SU-DHL-6 (cell line): ENCODE results near the gene DGUOK.

Source experiments
- H2AFZ ChIP-seq: fragments of 200-600 bp; sonication (generic); 2 replicates; pipeline ENCODE4 v1.6.1; 2014; ENCODE audit warnings: low read depth, mild to moderate bottlenecking, moderate library complexity, mixed read lengths, antibody characterized with exemption, low read length; ENCODE audit not compliant: severe bottlenecking
- H3F3A ChIP-seq: fragments of 200-600 bp; shearing (Covaris generic); 2 replicates; pipeline ENCODE4 v1.6.0; 2016; ENCODE audit warnings: antibody characterized with exemption, mild to moderate bottlenecking; ENCODE audit not compliant: insufficient read depth
- H3K27ac ChIP-seq: fragments of 200-600 bp; sonication (generic); 2 replicates; pipeline ENCODE4 v1.5.1; 2016; ENCODE audit warnings: low read depth, mild to moderate bottlenecking, low read length, moderate library complexity, mixed read lengths
- H3K27me3 ChIP-seq: fragments of 200-600 bp; sonication (generic), shearing (Covaris generic); 2 replicates; pipeline ENCODE4 v1.6.0; 2014; ENCODE audit warnings: mild to moderate bottlenecking, low read length
- H3K36me3 ChIP-seq: fragments of 200-600 bp; sonication (generic); 2 replicates; pipeline ENCODE4 v1.6.1; 2014; ENCODE audit warnings: mild to moderate bottlenecking, low read length, mixed read lengths
- H3K4me2 ChIP-seq: fragments of 300-600, 200-600 bp; shearing (Covaris generic), sonication (generic); 2 replicates; pipeline ENCODE4 v1.6.0; 2014; ENCODE audit warnings: low read length, low read depth, mild to moderate bottlenecking; ENCODE audit not compliant: poor library complexity, severe bottlenecking
- H3K4me3 ChIP-seq: fragments of 200-600 bp; sonication (generic); 2 replicates; pipeline ENCODE4 v1.5.1; 2014; ENCODE audit warnings: antibody characterized with exemption, low read length, mild to moderate bottlenecking, mixed read lengths; ENCODE audit not compliant: insufficient read depth, poor library complexity, severe bottlenecking
- H3K79me2 ChIP-seq: fragments of 200-600 bp; sonication (generic); 2 replicates; pipeline ENCODE4 v1.6.1; 2014; ENCODE audit warnings: mild to moderate bottlenecking, low read length, moderate library complexity; ENCODE audit not compliant: insufficient read depth
- H3K9ac ChIP-seq: fragments of 200-600 bp; sonication (generic); 2 replicates; pipeline ENCODE4 v1.7.0; 2014; ENCODE audit warnings: mild to moderate bottlenecking, low read length
- H3K9me2 ChIP-seq: fragments of 200-600 bp; sonication (generic); replicated peaks from 2 replicates; pipeline ENCODE4 v1.6.1; 2014; ENCODE audit warnings: low read length; ENCODE audit not compliant: insufficient read depth
- H3K9me3 ChIP-seq: fragments of 200-600 bp; sonication (generic); 2 replicates; pipeline ENCODE4 v1.6.1; 2014; ENCODE audit warnings: low read length, mixed read lengths; ENCODE audit not compliant: insufficient read depth
- H4K20me1 ChIP-seq: fragments of 200-600 bp; sonication (generic); 2 replicates; pipeline ENCODE4 v1.6.1; 2014; ENCODE audit warnings: low read depth, mild to moderate bottlenecking, antibody characterized with exemption, low read length, moderate library complexity, mixed read lengths
- EZH2phosphoT487 ChIP-seq: fragments of 200-600 bp; sonication (generic), shearing (Covaris generic); conservative IDR thresholded peaks from 2 replicates; pipeline ENCODE4 v1.6.1; 2018; ENCODE audit warnings: mild to moderate bottlenecking, antibody characterized with exemption, low read length, moderate library complexity, mixed read lengths
- TF ChIP-seq, protein P1 (sequence below): fragments of 200-600 bp; sonication (generic); IDR thresholded peaks from one replicate; pipeline ENCODE4 v1.5.1; 2017; ENCODE audit warnings: antibody characterized with exemption, mild to moderate bottlenecking, low read length, moderate library complexity; ENCODE audit not compliant: insufficient read depth, poor library complexity, severe bottlenecking

The DGUOK gene

GRCh38 chr2:74001121-74001520, 74.4 kb downstream of the DGUOK start:
- no peak overlapping the region for H3K9ac ChIP-seq
- no peak overlapping the region for H2AFZ ChIP-seq
- H3K27ac ChIP-seq, result no peak overlapping the region
- peaks cover 8% of the 10 kb centered on the region; the same call in 1 of the 2 replicates for H4K20me1 ChIP-seq
- no peaks in the 10 kb centered on the region for H3K9me3 ChIP-seq
- peaks cover 90% of the 10 kb centered on the region for H3K79me2 ChIP-seq
- no peaks in the 10 kb centered on the region for H3K9me2 ChIP-seq
- no peaks in the 10 kb centered on the region for H3K36me3 ChIP-seq
- TF ChIP-seq, protein P1, sequence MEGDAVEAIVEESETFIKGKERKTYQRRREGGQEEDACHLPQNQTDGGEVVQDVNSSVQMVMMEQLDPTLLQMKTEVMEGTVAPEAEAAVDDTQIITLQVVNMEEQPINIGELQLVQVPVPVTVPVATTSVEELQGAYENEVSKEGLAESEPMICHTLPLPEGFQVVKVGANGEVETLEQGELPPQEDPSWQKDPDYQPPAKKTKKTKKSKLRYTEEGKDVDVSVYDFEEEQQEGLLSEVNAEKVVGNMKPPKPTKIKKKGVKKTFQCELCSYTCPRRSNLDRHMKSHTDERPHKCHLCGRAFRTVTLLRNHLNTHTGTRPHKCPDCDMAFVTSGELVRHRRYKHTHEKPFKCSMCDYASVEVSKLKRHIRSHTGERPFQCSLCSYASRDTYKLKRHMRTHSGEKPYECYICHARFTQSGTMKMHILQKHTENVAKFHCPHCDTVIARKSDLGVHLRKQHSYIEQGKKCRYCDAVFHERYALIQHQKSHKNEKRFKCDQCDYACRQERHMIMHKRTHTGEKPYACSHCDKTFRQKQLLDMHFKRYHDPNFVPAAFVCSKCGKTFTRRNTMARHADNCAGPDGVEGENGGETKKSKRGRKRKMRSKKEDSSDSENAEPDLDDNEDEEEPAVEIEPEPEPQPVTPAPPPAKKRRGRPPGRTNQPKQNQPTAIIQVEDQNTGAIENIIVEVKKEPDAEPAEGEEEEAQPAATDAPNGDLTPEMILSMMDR, result no peak
- TF ChIP-seq EZH2phosphoT487, result no peak
- no peak overlapping the region for H3K4me3 ChIP-seq
- H3F3A ChIP-seq, result no peaks in the 10 kb centered on the region
- H3K27me3 ChIP-seq, result no peaks in the 10 kb centered on the region
- no peak overlapping the region for H3K4me2 ChIP-seq

DNA sequence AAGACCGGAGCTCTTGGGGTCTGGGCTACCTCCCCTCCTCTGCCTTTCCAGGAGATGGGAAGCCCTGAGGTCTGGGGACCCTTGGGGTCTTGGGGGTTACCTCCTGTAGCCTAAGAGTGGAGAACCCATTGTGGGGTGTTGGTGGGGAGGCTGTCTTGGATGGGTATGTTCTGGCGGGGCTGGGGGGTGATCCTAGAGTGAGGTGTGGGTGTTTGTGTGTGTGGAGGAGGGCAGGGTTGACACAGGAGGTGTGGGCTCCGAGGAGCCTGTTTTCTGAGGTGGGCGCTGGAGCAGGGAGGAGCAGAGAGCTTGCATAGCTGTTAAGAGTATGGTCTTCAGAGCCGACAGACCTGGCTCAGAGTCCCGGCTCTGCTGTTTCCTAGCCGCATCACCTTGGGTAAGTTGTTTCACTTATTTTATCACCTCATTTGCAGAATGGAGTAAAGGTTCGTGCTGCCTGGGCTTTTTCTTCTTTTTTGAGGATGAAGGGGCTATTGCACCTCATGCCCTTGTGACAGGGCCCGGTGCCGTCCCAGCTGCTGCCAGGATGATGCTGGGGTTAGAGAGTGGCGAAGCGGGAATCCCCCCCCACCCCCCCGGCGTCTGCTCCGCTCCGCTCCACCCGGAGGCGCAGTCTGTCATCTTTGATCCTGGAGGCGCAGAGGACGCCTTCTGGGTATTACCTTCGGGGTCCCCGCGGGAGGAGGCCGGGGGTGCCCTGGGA, 75.3 kb downstream of the DGUOK start:
- Histone ChIP-seq H3K79me2 (peaks cover 90% of the 10 kb centered on the region), H3K4me2 (peak overlapping the region; percentile 57), H2AFZ (no peak overlapping the region), H3K4me3 (peak overlapping the region; percentile 48), H3K9ac (peak overlapping the region; percentile 26; the same call in 1 of the 2 replicates), H3K36me3 (no peaks in the 10 kb centered on the region), H3K27me3 (no peaks in the 10 kb centered on the region), H3K27ac (no peak overlapping the region), H3F3A (no peaks in the 10 kb centered on the region), H4K20me1 (peaks cover 8% of the 10 kb centered on the region; the same call in 1 of the 2 replicates), H3K9me3 (no peaks in the 10 kb centered on the region), H3K9me2 (no peaks in the 10 kb centered on the region)
- TF ChIP-seq, protein P1, result no peak
- TF ChIP-seq EZH2phosphoT487, result no peak

DNA sequence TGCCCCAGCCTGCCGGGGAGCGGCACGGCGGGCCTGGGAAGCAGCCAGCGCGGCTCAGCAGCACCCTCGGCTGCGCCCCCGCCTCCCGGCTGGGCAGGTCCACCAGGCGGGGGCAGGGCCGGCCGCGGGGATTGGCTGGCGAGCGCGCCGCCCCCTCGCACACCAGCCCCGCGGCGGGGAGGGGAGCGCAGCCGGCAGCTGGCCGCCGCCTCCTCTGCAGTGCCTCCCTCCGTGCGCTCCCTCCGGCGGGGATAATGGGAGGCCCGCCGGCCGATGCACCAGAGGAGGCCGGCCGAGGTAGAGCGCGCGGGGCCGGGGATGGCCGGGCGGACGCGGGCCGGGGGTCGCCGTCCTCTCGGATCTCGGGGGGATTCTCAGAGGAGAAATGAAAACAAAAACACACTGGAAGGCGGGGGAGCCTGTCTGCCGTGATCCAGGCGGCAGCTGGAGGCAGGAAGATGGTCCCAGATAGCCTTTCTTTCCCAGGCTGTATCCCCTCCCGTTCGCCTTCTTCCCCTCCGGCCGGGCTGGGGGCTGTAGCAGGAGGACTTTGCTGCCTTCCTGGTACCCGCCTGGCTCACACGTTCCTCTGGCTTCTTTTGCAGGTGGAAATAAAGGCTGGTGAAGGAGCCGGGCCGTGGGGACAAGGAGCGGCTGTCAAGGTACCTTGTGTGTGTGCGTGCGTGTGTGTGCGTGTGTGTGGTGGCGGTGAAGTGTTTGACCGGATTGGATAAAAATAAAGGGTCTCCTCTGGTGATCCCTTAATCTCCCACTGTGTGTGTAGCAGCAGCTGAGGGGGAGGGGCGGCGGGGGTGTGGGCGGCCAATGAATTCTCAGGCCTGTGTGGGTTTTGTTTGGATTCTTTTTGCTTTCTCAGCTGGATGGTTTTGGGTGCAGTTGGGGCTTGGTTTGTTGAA, 76.1 kb downstream of the DGUOK start:
- peaks cover 8% of the 10 kb centered on the region; the same call in 1 of the 2 replicates for H4K20me1 ChIP-seq
- no peaks in the 10 kb centered on the region for H3K27me3 ChIP-seq
- H3K79me2 ChIP-seq, result peaks cover 90% of the 10 kb centered on the region
- H3K9me3 ChIP-seq, result no peaks in the 10 kb centered on the region
- no peaks in the 10 kb centered on the region for H3K36me3 ChIP-seq
- H3K27ac ChIP-seq, result no peak overlapping the region
- no peak for TF ChIP-seq EZH2phosphoT487
- TF ChIP-seq, protein P1, result no peak
- no peaks in the 10 kb centered on the region for H3K9me2 ChIP-seq
- peak overlapping the region; percentile 26 for H3K9ac ChIP-seq
- H3F3A ChIP-seq, result no peaks in the 10 kb centered on the region
- H3K4me3 ChIP-seq, result peak overlapping the region; percentile 48
- peak overlapping the region; percentile 57 for H3K4me2 ChIP-seq
- H2AFZ ChIP-seq, result no peak overlapping the region
